AG10803 (cell line): ENCODE data around the gene OLFM2.
A peak's percentile ranks its signal among the peaks of the same experiment; 100 is the strongest.

ENCODE experiments used
- DNase-seq: peaks from one replicate; pipeline ENCODE4 v3.0.0; 2010; ENCODE audit warnings: low read depth
- H3K4me3 ChIP-seq: 2 replicates; pipeline ENCODE4 v1.5.1; 2011; ENCODE audit warnings: mild to moderate bottlenecking, low read length, control low read depth
- TF ChIP-seq, protein P1 (sequence below): conservative IDR thresholded peaks from 2 replicates; pipeline ENCODE4 v1.5.1; 2011; ENCODE audit warnings: mild to moderate bottlenecking, low read length, control low read depth, inconsistent platforms

The OLFM2 gene

DNA sequence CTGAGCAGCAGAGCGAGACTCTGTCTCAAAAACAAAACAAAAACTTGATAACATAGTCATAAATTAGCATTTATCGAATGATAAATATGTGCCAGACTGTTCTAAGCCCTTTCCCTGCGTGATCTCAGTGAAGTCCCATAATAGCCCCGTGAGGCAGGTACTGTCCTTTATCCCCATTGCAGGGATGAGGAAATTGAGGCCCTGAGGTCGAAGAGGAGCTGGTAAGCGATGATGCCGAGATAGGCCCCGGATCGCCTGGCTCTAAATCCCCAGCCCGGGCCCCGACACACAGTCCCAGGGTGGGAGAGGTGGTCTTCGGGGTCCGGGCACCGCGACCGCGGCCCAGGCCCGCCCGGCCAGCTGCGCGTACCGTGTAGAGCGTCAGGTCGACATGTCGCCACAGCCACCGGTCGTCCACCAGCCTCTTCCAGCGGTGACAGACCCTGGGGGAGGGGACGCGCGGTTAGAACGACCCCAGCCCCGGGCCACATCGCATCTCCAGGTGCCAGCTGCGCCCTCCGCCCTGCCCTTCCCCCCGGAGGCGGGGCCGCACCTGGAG, 118.1 kb downstream of the OLFM2 start:
- H3K4me3 ChIP-seq = peak overlapping the region; percentile 97
- DNase-seq = no peak
- TF ChIP-seq, protein P1, sequence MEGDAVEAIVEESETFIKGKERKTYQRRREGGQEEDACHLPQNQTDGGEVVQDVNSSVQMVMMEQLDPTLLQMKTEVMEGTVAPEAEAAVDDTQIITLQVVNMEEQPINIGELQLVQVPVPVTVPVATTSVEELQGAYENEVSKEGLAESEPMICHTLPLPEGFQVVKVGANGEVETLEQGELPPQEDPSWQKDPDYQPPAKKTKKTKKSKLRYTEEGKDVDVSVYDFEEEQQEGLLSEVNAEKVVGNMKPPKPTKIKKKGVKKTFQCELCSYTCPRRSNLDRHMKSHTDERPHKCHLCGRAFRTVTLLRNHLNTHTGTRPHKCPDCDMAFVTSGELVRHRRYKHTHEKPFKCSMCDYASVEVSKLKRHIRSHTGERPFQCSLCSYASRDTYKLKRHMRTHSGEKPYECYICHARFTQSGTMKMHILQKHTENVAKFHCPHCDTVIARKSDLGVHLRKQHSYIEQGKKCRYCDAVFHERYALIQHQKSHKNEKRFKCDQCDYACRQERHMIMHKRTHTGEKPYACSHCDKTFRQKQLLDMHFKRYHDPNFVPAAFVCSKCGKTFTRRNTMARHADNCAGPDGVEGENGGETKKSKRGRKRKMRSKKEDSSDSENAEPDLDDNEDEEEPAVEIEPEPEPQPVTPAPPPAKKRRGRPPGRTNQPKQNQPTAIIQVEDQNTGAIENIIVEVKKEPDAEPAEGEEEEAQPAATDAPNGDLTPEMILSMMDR = no peak

DNA sequence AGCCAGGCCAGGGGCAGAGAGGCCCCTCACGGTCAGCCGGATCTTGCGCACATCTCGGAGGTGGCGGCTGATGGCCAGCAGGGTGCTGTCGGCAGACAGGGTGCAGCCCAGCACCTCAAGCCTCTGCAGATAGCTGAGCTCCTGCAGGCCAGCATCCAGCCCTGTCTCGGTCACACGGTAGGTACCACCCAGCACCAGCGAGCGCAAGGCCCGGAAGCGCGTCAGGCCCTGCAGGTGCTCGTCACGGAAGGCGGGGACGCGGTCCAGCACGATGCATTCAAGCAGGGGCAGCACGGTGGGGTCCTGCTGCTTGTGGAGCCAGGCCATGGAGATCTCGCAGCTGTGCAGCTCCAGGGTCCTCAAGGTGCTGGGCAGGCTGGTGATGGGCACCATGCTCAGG, 125.2 kb downstream of the OLFM2 start:
- no peak for DNase-seq
- TF ChIP-seq, protein P1 = no peak
- H3K4me3 ChIP-seq = no peak overlapping the region

DNA sequence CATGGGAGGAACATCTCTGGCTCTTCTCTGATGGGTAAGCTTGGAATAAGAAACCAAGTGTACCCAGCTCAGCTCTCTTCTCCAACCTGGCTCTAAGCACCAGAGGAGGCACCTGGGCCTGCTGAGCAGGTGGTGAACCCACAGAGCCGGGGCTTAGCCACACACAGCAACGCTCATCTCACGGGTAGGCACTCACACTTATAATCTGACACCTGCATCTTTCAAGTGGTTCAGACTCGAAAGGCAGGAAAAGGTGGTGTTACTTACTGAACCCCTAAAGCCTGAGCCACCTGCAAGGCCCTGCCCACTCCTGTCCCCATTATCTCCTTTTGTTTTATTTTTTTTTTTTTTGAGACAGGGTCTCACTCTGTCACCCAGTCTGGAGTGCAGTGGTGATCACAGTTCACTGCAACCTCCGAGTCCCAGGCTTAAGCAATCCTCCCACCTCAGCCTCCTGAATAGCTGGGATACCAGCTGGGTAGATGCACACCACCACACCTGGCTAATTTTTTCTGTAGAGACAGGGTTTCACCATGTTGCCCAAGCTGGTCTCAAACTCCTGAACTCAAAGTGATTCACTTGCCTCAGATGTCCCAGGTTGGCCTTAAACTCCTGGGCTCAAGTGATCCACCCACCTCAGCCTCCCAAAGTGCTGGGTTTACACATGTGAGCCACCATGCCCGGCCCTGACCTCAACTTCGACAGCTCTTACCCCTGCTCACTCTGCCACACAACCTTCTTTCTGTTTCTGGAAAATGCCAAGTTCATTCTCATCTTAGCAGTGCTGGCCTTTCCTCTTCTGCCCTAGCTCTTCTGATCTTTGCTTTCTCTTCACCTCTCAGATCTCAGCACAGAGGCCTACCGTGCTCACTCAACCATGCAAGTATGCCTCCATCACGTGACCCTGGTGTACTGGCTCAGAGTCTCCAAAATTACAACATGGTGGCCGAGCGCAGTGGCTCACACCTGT, 127.2 kb downstream of the OLFM2 start:
- TF ChIP-seq, protein P1 = no peak
- DNase-seq = no peak
- no peak overlapping the region for H3K4me3 ChIP-seq

DNA sequence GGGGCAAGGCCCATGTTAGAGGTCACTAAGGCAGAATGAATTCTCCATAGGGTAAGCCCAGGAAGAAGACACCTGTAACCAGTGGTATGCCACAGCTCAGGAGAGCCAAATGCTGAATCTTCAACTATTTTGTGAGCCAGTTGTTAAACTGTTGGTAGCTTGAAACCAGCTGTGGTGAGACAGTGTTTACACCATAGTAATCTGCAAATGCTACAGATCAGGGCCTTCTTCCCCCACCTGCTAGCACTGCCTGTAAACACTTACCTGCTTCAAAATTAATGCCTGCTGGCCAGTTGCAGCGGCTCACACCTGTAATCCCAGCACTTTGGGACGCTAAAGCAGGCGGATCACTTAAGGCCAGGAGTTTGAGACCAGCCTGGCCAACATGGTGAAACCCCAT, 129.5 kb downstream of the OLFM2 start:
- H3K4me3 ChIP-seq = no peak overlapping the region
- TF ChIP-seq, protein P1 = no peak
- DNase-seq = no peak
